Neural progenitor cell (in vitro differentiated cells): ENCODE data around the gene MAP4K3.

Source experiments
- CTCF ChIP-seq: fragments of 200-600 bp; sonication (generic); IDR thresholded peaks from 2 replicates; pipeline ENCODE4 v1.5.1; 2017; ENCODE audit warnings: antibody characterized with exemption, mild to moderate bottlenecking
- EZH2phosphoT487 ChIP-seq: fragments of 200-600 bp; sonication (generic); IDR thresholded peaks from 2 replicates; pipeline ENCODE4 v1.6.1; 2017; ENCODE audit warnings: antibody characterized with exemption

- TF ChIP-seq CTCF, result no peak
- TF ChIP-seq EZH2phosphoT487, result no peak
Measured at GRCh38 chr2:39437522-39438296, 624 bp upstream of the MAP4K3 start.
